NCI-H774 (cell line): ENCODE measurements around the gene SDS.
A peak's percentile ranks its signal among the peaks of the same experiment; 100 is the strongest.
"Not testable (repeated sequence)": the region's sequence is repeated elsewhere in the genome, so short reads cannot be mapped to it uniquely, and the experiment has no call there.

Experiments
- DNase-seq: peaks from one replicate; lab custom pipeline; 2025; lab: John Stamatoyannopoulos, UW

Gene SDS

DNA sequence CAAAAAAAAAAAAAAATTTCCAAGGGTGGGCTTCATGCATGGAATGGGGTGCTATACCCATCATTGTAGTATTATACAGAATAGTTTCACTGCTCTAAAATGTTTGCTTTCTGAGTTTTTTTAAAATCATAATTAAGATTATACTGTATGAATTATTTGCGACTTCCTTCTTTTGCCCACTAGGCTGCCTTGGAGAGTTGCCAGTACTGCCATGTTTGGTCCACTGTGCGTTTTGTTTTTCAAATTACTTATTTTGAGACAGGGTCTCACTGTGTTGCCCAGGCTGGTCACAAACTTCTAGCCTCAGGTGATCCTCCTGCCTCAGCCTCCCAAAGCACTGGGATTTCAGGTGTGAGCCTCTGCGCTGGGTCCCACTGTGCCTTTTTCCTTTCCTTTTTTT, 25.4 kb downstream of the SDS start:
- DNase-seq, result no peak

DNA sequence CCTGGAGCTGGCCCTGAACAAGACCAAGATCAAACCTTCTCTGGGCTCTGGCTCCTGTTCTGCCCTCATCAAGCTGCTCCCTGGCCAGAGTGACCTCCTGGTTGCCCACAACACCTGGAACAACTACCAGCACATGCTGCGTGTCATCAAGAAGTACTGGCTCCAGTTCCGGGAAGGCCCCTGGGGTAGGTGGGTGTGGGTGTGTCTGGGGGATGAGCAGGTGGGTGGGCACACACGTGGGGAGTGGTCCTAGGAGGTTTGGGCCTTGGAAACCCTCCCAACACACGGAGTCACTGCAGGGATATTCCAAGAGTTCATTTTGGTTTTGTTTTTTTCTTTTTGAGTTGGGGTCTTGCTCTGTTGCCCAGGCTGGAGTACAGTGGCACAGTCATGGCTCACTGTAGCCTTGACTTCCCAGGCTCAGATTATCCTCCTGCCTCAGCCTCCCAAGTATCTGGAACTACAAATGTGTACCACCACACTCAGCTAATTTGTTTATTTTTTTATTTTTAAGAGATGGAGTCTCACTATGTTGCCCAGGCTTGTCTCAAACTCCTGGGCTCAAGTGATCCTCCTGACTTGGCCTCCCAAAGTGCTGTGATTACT, 28.8 kb downstream of the SDS start:
- DNase-seq, result no peak

DNA sequence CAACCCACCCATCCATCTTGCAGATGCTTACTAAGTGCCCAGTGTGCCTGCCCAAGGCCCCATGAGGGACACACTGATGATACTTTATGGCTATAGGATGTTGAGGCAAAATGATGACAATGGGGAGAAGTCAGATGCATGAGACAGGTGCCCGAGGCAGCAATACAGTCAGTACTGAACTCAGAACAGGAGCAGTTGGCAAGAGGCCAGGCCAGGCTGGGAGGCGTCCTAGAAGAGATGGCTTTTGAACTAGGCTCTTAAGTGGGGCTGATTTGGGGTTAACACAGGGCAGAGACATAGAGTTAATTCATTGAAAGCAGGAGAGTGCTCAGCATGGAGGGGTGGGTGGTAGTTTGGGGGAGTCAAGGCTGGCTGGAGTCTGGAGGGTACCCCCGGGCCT, 29.7 kb downstream of the SDS start:
- no peak for DNase-seq

DNA sequence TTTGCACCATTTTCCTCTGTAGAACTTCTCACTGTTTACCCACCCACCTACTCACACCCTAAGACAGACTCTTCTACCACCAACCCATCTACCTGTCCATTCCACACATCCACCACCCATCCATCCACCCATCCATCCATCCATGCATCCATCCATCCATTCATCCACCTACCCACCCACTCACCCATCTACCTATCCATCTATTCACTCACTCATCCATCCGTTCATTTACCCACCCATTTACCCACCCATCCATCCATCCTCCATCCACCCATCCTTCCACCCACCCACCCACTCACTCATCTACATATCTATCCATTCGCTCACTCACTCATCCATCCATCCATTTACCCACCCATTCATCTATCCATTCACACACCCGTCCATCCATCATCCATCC, 30.2 kb downstream of the SDS start:
- no peak for DNase-seq

DNA sequence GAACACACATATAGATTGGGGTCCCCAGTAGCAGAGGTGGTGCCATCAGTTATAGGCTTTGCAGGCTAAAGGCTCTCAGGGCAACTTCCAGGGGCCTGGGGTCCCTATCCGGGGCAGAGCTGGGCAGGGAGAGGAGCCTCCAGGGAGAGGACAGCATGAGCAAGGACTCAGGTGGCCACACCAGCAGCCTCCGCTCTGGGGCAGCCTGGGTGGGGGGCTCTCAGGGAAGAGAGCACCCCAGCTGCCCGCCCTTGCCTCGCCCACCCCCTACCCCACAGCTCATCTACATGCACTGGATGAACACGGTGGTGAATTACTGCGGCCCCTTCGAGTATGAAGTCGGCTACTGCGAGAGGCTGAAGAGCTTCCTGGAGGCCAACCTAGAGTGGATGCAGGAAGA, 31.3 kb downstream of the SDS start:
- no peak for DNase-seq

DNA sequence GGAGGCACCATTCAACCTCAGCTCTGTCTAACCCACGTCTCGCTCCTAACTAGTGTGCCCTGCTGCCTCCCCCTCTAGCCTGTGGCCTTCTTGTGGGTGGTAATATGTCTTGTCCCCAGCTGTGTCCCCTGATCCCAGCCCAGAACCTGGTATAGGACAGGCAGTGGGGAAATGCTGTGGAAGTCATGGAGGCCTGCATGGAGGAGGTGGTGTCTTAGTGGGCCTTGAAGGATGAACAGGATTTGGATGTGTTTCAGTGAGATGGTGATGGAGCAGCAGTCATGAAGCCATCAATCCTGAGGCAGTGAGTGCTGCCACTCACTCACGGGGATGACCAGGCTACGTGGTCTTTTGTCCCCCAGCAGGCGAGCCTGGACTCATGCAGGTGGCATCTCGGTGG, 31.9 kb downstream of the SDS start:
- no peak for DNase-seq

DNA sequence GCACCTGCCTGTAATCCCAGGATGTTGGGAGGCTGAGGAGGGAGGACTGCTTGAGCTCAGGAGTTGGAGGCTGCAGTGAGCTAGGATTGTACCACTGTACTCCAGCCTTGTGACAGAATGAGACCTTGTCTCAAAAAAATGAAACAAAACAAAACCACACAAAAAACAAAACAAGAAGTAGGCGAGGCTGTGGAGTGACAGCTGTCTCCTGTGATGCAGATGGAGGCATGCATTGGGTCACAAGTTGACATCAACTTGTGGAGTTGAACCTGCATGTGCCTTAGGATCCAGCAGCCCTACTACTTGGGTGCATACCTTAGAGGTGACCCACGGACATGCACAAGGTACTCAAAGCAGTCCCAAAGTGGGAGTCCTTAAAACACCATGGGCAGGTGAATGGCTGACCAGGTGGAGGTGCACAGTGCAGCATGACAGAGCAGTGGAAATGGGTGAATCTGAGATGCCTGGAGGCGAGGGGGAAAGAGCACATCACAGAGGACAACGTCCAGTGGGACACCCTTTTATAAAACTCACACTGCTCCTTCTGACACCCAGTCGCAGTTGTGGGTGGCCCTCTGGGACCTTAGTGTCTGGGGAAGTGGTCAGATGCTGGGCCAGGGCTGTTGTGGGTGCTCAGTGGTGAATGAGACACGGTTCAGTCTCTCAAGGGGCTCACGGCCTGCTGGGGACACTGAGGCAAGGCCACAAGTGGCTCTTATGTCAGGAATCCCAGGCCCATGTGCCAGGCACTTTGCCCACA, 32.6 kb downstream of the SDS start:
- DNase-seq, result no peak

DNA sequence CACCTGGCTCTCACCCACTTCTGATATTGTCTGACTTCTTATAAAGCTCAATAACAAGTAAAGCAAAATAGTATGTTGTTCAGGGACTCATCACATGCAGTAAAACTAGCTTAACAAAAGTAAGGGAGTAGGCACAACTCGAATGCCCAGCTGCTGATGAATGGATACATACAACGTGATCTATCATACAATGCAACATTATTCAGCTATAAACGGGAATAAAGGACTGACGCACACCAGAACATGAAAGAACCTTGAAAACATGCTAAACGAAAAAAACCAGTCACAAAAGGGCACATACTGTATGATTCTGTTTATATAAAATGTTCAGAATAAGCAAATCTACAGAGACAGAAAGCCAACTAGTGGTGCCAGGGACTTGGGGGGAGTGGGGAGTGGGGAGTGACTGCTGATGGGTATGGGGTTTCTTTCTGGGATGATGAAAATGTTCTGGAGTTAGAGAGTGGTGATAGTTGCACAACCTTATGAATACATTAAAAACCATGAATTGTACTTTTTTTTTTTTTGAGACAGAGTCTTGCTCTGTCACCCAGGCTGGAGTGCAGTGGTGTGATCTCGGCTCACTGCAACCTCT, 34.2 kb downstream of the SDS start:
- no peak for DNase-seq

DNA sequence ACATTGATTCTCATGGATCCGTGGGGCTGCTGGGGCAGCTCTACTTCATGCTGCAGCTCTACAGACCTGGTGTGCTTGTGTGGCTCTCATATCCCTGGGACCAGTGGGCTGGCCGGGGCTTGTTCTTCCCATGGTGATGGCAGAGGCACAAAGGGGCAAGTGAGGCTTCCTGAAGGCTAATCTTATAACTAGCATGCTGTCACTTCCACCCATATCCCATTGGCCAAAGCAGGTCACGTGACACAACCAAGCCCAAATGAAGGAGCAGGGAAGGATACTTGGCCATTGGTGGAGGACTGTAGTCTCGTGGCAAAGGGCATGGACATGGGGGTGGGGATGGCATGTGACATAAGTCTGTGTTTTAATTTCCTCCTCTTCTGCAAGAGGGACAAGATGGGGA, 35.4 kb downstream of the SDS start:
- no peak for DNase-seq

DNA sequence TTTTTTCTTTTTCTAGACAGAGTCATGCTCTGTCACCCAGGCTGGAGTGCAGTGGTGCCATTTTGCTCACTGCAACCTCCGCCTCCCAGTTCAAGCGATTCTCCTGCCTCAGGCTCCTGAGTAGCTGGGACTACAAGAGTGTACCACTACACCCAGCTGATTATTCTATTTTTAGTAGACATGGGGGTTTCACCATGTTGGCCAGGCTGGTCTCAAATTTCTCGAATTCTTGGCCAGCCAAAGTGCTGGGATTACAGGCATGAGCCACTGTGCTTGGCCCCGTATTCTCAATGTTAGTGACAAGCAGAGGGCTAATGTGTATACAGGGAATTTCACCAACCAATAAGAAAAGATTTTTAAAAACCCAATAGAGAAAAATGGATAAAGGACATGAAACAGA, 36.9 kb downstream of the SDS start:
- DNase-seq, result no peak

DNA sequence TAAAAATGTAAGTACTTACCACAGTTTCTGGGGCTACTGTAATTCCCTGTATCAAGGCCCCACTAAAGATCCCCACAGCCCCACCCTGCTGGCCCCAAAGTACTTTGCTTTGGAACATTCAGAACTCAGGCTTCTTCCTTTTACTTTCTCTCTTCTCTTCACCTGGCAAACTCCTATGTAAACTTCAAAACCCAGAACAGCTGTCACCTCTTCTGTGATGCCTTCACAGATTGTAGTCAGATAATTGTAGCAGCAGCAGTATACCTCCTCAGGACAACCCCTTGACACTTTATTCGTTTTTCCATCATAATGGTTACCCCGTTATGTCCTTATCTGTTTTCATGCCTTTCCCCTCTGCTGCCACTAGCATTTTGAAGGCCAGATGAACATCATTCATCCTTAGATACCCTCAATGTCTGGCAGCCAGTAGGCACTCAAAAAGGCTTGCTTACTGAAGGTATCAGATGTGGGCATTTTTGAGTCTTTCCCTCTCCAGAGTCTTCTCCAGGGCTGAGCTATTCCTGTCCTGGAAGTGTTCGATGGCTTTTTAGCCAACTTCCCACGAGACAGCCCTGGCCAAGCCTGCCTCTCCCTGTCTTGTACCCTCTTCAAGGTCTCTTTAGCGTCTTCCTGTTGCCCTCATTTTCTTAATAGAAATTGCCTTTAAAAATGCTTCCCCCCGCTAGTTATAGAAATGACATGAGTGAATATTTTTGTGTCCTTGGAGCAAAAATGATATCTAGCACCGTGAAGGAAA, 37.9 kb downstream of the SDS start:
- no peak for DNase-seq

DNA sequence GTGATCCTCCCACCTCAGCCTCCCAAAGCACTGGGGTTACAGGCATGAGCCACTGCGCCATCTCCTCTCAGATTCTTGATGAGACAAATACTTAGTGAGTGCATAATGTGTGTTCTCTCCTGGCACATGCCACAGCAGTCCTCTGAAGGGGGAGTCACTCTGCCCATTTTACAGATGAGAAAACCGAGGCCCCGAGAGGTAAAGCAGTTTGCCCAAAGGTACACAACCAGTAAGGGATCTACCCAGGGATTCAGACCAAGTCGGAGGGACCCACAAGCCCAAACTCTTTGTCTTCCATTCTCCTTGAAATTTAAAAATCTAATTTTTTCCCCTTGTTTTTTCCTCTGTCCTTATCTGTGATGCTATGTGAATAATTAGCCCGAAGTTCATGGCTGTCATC, 39.0 kb downstream of the SDS start:
- DNase-seq, result no peak

DNA sequence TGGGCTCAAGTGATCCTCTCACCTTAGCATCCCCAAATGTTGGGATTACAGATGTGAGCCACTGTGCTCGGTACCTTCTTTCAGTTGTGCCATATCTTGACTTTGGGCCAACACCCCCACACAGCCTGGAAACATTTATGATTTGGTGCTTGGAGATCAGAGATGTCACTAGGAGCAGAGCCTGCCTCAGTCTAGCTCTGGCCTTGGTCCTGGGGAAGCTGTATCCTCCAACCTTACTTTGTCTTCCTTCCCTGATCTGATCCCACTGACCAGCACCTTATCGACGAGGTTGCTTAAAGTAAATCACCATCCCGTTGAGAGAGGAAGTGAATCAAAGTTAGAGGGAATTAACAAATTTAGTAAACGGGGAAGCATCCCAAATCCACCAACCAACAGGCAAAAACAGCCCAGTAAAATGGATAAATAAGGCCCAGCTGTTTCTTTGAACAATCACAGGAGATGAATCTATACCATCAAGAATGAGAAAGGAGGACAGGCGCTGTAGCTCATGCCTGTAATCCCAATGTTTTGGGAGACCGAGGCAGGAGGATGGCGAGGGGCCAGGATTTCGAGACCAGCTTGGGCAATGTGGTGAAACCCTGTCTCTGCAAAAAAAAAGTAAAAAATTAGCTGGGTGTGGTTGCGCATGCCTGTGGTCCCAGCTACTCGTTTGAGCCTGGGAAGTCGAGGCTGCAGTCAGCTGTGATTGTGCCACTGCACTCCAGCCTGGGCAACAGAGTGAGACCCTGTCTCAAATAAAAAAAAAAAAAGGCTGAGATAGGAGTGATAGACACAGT, 41.9 kb downstream of the SDS start:
- no peak for DNase-seq

DNA sequence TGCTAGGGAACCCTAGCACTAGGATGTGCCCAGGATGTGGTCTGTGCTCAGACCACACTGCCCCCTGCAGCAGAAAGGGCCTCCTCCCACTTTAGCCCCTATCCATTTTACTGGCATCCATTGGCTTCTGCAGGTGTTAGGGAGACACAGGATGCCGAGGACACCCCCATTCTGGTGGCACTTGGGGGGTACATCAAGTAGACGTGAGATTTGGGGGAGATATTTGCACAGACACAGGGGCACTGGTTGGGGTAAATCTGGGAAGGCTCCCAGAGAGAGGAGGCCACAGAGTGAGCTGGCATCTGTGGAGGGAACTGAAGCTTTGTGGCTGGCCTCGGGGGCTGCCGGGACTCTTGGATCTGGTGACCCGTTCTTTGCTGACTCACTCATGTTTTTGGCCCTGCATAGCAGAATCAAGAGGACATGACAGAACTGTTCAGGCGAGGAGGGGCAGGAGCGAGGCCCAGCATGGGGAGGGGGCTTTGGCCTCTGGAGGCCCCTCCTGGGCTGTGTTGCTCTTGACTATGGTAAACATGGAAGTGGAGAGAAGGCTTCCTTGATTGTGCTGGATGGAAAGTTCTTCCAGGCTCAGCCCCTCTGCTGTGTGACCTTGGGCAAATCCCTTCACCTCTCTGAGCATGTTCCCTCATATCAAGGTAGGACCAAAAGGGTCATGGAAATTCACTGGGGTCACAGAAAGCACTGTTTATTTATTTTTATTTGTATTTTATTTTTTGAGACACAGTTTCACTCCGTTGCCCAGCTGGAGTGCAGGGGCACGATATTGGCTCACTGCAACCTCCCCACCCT, 43.5 kb downstream of the SDS start:
- no peak for DNase-seq

DNA sequence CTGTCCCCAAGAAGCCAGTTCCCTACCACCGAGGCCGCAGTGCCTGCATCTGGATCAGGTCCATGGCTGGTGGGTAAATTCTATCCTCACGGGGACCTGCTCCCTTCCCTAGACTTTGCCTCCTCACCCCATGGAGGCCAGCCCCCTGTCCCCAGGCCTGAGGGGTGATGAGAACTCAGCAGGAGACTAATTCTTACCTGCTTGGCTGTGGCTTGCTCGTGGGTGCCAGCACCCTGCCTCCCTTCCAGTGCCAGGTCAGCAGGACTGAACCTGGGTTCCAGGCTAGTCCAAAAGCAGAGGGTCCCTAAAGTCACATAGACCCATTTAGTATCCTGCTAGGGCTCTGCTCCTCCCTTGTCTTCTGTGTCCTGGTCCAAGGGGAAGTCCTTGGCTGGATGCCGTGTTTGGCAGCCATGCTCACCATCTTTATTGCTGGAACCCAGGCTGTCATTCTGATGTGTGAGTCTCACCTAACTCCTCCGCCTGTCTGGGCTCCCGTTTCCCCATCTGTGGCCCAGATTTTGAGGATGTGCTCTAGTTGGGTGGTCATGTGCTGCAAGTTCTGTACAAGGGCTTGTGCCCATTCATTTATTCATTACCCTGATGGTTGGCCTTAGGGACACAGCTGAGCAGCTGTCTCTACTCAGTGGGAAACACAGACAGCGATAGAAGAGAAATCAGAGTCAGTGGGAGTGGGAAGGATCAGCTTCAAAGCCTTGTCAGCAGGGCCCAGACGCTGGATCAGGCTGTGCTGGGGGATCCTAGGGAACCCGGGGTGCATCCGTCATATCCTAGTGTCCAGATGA, 44.4 kb downstream of the SDS start:
- no peak for DNase-seq

DNA sequence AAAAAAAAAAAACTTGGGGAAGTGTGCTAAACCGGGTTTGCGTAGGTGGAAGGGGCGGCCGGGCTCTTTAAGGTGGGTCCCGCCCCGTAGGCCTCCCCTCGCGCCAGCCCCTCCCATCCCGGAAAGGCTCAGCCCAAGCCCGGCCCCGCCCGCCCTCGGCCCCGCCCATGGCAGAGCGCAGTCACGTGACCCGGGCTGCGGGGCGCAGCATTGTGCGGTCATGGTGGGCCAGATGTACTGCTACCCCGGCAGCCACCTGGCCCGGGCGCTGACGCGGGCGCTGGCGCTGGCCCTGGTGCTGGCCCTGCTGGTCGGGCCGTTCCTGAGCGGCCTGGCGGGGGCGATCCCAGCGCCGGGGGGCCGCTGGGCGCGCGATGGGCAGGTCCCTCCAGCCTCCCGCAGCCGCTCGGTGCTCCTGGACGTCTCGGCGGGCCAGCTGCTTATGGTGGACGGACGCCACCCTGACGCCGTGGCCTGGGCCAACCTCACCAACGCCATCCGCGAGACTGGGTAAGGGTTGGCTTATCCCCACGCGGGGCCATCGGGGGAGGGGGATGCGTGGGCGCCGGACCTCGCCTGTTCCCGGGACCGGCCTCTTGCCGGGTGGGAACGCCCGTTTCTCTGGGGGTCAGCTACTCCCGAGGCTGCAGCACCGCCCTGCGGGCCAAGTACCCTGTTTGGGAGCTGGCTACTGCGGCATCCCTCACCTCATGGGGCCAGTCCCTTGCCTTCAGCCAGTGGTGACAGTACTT, 45.1 kb downstream of the SDS start, which contains the start of gene PLBD2:
PLBD2 (plus strand) TSS at position 207 of the 752 bp plus-strand sequence; CDS start at position 221, 14 bp downstream.
- peak; percentile 96 for DNase-seq

DNA sequence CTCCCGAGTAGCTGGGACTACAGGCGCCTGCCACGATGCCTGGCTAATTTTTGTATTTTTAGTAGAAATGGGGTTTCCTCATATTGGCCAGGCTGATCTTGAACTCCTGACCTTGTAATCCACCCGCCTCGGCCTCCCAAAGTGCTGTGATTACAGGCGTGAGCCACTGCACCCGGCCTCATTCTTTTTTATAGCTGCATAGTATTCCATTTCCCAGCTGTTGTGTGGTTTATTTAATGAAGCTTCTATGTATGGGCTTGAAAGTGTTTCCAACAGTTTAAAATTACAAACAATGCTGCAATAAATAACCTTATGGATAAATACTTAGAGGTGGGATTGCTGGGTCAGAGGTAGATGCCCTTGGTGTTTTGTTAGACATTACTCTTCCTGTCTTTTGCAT, 49.5 kb downstream of the SDS start:
- DNase-seq, result not testable (repeated sequence)

DNA sequence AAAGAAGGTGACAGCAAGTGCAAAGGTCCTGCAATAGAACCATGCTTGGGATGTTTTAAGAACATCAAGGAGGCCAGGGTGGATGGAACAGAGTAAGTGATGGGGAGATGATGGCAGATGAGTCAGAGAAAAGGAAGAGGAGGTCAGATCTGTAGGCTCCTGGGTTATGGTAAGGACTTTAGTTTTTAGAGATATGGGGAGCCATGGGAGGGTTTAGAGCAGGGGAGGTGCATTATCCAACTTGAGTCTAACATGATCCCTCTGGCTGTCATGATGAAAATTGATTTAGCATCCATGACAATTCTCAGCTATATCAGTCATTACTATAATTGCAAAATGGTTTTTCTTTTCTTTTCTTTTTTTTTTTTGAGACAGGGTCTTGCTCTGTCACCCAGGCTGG, 52.6 kb downstream of the SDS start:
- DNase-seq, result no peak

DNA sequence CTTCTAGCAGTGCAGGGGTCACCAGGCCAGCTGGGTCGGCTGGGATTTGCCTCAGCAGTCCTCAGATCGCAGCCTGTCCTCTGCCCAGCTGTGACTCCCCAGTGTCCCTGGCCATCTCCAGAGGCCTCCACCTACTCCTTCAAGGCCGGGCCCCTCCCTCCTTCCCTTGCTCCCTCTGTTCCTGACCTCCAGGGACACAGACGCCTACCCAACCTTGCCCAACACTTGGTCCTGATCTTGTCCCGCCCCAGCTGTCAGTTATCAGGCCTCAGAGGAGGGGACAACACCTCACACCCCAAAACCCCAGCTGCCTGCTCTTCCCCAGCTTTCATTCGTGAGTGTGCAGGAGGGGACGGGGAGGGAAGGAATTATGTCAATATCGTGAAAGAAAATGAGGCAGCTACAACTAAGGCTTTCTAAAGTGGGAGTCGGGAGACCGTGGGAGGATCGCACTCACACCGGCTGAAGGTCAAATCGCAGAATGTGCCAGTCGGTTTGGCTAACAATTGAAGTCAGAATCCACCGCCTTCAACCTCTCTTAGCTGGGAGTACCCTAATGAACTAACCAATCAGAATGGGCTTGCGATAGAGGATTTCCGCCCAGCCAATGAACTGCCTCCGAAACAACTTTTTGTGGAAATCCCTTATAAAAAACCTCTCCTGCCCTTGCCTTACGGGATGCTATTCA, 54.7 kb downstream of the SDS start:
- no peak for DNase-seq
